Testis (tissue), 2 donors: ENCODE data around the gene WDR86.

ENCODE experiments used
- POLR2A ChIP-seq: fragments of 450-650 bp; IDR thresholded peaks from one replicate; pipeline ENCODE4 v1.6.1; 2017; ENCODE audit warnings: antibody characterized with exemption, mild to moderate bottlenecking, moderate library complexity
- TF ChIP-seq, protein P1 (sequence below), 3 experiments: fragments of 450-650 bp in 2 of 3; fragments of 200-600 bp in 1 of 3; sonication (generic) in 1 of 3; IDR thresholded peaks; one replicate each; pipeline ENCODE4 v1.5.1; 2016 to 2019; ENCODE audit warnings: antibody characterized with exemption in 3 of 3, mild to moderate bottlenecking in 2 of 3, moderate library complexity in 1 of 3

DNA sequence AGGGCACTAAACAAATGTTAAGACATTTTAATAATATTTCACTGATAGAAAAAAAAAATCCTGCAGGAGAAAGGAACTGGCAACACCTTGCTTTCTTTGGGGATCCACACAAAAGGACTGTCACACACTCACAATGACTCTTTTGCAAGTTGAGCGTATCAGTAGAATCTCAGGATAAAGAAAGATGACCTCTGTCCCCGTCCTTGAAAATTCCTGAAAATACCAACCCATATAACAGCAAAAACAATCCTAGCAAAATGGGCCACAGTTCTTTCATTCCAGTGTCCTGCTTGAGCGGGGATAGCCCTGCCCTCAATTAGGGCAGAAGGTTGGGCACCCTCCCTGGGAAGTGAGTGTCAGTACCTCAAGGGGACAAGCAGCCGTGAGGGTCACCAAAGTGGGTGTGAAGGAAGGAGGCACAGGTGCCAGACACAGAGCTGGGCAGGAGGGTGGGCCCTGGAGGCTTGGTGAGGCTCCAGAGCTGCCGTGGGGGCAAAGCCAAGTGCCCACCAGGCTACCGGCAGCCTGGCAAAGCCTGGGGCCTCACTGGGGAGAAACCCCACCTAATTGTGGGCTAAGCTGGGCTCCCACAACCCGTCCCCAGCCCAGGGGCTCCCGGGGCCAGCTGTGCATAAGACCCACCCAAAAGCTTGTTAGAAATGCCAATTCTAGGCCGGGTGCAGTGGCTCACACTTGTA, 2.8 kb downstream of the WDR86 start:
- TF ChIP-seq, protein P1, sequence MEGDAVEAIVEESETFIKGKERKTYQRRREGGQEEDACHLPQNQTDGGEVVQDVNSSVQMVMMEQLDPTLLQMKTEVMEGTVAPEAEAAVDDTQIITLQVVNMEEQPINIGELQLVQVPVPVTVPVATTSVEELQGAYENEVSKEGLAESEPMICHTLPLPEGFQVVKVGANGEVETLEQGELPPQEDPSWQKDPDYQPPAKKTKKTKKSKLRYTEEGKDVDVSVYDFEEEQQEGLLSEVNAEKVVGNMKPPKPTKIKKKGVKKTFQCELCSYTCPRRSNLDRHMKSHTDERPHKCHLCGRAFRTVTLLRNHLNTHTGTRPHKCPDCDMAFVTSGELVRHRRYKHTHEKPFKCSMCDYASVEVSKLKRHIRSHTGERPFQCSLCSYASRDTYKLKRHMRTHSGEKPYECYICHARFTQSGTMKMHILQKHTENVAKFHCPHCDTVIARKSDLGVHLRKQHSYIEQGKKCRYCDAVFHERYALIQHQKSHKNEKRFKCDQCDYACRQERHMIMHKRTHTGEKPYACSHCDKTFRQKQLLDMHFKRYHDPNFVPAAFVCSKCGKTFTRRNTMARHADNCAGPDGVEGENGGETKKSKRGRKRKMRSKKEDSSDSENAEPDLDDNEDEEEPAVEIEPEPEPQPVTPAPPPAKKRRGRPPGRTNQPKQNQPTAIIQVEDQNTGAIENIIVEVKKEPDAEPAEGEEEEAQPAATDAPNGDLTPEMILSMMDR (IDR thresholded peaks at IDR 0.05): no peak
- no peak for TF ChIP-seq POLR2A
